Tibial artery (tissue), 4 donors: ENCODE data around the gene CEACAM19.

Source experiments
- DNase-seq, 2 donors: peaks; one replicate each; pipeline ENCODE4 v3.0.0-alpha.2; 2019
- H3K27ac ChIP-seq, 2 donors: fragments of 200-600 bp; sonication (generic) in 1 of 2; 1 replicate in 1 of 2; 2 replicates in 1 of 2; pipeline ENCODE4 v1.5.1; 2018 to 2019; ENCODE audit warnings: mild to moderate bottlenecking in 1 of 2
- H3K27me3 ChIP-seq, 2 donors: fragments of 200-600 bp; sonication (generic) in 1 of 2; one replicate each; pipeline versions ENCODE4 v1.5.1 to v1.6.0; 2016 to 2019
- H3K36me3 ChIP-seq, 3 donors: fragments of 200-600 bp; sonication (generic) in 2 of 3; one replicate each; pipeline ENCODE4 v1.5.1; 2016 to 2019; ENCODE audit warnings: mild to moderate bottlenecking in 2 of 3
- H3K4me1 ChIP-seq, 4 donors: fragments of 200-600 bp; sonication (generic) in 2 of 4; 1 replicate in 3 of 4; 2 replicates in 1 of 4; pipeline ENCODE4 v1.5.1; 2016 to 2019
- H3K4me3 ChIP-seq, 2 donors: fragments of 200-600 bp; sonication (generic) in 1 of 2; 1 replicate in 1 of 2; 2 replicates in 1 of 2; pipeline ENCODE4 v1.5.1; 2018 to 2019; ENCODE audit warnings: mild to moderate bottlenecking in 2 of 2
- H3K9me3 ChIP-seq, 3 donors: fragments of 200-600 bp; sonication (generic) in 1 of 3; one replicate each; pipeline ENCODE4 v1.5.1; 2016 to 2019
- intact Hi-C: fragments of 100-400 bp; cut with DNase I; formaldehyde crosslinking; loops from one replicate; pipeline ENCODE4 v1.15.0; 2023; ENCODE audit warnings: low total_unique reads
- TF ChIP-seq, protein P1 (sequence below), 2 experiments: fragments of 200-600 bp in 1 of 2; fragments of 450-650 bp in 1 of 2; IDR thresholded peaks; one replicate each; pipeline ENCODE4 v1.5.1; 2017 to 2019; ENCODE audit warnings: antibody characterized with exemption in 2 of 2, mild to moderate bottlenecking in 1 of 2, moderate library complexity in 1 of 2

CEACAM19 gene

DNA sequence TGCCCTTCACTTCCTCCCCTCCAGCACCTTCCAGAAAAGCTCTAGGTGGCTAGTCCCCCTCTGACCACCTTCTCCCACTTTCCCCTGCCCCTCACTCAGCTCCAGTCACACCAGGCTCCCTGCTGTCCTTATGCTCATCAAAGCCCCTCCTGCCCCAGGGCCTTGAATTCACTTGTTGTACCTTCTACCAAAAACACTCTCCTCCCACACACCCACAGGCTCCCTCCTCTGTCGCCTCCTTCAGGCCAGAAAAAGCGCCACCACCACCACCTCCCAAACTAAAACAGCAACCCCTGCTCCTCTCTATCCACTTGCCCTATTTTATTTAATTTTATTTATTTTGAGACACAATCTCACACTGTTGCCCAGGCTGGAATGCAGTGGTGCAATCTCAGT lies 22.9 kb downstream of the CEACAM19 start:
- TF ChIP-seq, protein P1, sequence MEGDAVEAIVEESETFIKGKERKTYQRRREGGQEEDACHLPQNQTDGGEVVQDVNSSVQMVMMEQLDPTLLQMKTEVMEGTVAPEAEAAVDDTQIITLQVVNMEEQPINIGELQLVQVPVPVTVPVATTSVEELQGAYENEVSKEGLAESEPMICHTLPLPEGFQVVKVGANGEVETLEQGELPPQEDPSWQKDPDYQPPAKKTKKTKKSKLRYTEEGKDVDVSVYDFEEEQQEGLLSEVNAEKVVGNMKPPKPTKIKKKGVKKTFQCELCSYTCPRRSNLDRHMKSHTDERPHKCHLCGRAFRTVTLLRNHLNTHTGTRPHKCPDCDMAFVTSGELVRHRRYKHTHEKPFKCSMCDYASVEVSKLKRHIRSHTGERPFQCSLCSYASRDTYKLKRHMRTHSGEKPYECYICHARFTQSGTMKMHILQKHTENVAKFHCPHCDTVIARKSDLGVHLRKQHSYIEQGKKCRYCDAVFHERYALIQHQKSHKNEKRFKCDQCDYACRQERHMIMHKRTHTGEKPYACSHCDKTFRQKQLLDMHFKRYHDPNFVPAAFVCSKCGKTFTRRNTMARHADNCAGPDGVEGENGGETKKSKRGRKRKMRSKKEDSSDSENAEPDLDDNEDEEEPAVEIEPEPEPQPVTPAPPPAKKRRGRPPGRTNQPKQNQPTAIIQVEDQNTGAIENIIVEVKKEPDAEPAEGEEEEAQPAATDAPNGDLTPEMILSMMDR (IDR thresholded peaks at IDR 0.05) = no peak
- Histone ChIP-seq H3K27ac (no peak overlapping the region), H3K4me3 (no peak overlapping the region), H3K4me1 (peaks cover 0 to 11% (median 7%) of the 10 kb centered on the region in 4 donors), H3K9me3 (no peaks in the 10 kb centered on the region), H3K36me3 (no peaks in the 10 kb centered on the region), H3K27me3 (peaks cover 0 to 10% of the 10 kb centered on the region in 2 donors)
- no peak for DNase-seq
- intact Hi-C loops = no loop called here

- H3K36me3 ChIP-seq = no peaks in the 10 kb centered on the region
- no peaks in the 10 kb centered on the region for H3K9me3 ChIP-seq
- no peak overlapping the region for H3K4me3 ChIP-seq
- peaks cover 0 to 10% of the 10 kb centered on the region in 2 donors for H3K27me3 ChIP-seq
- intact Hi-C loops = no loop called here
- TF ChIP-seq, protein P1 (IDR thresholded peaks at IDR 0.05) = no peak
- no peak for DNase-seq
- H3K4me1 ChIP-seq = peaks cover 0 to 6% (median 2%) of the 10 kb centered on the region in 4 donors
- no peak overlapping the region for H3K27ac ChIP-seq
Measured at GRCh38 chr19:44696939-44697669, 25.8 kb downstream of the CEACAM19 start.

DNA sequence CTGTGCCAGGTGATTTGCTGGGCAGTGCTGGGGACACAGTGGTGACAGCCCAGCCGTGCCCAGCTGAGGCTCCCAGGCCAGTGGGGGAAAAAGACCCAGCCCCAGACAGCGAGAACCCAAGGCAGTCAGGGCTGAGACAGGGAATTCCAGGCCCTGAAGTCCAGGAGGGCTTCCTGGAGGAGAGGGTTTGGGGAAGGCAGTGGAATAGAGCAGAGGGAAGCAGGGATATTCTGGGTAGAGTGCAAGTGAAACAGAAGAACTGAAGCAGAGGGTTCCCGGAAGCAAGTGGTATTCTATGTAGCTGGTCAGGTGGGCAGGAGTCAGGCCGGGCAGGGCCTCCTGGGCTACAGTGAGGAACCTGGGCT lies 26.4 kb downstream of the CEACAM19 start:
- Histone ChIP-seq H3K4me3 (no peak overlapping the region), H3K9me3 (no peaks in the 10 kb centered on the region), H3K27me3 (peaks cover 0 to 10% of the 10 kb centered on the region in 2 donors), H3K36me3 (no peaks in the 10 kb centered on the region), H3K4me1 (peaks cover 0 to under 1% (median 0%) of the 10 kb centered on the region in 4 donors), H3K27ac (no peak overlapping the region)
- no peak for DNase-seq
- intact Hi-C loops = no loop called here
- TF ChIP-seq, protein P1 (IDR thresholded peaks at IDR 0.05) = no peak

DNA sequence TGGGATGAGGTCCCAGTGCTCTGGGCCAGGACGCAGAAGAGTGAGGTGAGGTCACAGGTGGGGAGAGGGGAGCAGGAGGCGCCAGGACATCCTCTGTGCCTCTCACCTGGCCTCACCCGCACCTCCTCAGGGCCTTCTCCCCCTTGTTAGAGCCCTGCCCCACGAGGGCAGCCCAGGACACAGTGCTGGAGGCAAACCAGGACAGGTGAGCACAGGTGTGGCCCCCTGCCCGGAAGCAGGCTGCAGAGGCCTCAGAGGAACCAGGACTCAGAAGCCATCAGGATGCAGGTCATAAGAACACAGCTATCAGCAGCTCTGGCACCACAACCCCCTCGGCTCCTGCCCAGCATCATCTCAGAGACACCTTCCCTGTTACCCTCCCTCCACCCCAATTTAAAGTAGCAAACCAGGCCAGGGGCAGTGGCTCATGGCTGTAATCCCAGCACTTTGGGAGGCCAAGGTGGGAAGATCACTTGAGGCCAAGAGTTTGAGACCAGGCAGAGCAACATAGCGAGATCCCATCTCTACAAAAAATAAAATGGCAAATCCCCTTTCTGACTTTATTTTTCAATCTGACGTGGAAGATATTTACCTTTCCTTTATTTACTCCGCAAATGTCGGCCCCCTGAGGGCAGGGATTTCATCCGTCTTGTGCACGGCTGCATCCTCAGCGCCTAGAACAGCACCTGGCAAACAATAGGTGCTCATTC lies 27.4 kb downstream of the CEACAM19 start, which contains the start of gene CEACAM16:
TSS of gene CEACAM16 (plus strand) at position 660 of the 710 bp plus-strand sequence. CDS start 2,306 bp downstream, outside the sequence.
- intact Hi-C loops = no loop called here
- Histone ChIP-seq H3K4me3 (no peak within 1 kb of the TSS), H3K4me1 (no peaks in the 10 kb centered on the region), H3K27ac (no peak within 1 kb of the TSS), H3K27me3 (peaks cover 0 to 14% of the 10 kb centered on the region in 2 donors), H3K9me3 (no peaks in the 10 kb centered on the region), H3K36me3 (no peaks in the 10 kb centered on the region)
- TF ChIP-seq, protein P1 (IDR thresholded peaks at IDR 0.05) = no peak
- no peak for DNase-seq

DNA sequence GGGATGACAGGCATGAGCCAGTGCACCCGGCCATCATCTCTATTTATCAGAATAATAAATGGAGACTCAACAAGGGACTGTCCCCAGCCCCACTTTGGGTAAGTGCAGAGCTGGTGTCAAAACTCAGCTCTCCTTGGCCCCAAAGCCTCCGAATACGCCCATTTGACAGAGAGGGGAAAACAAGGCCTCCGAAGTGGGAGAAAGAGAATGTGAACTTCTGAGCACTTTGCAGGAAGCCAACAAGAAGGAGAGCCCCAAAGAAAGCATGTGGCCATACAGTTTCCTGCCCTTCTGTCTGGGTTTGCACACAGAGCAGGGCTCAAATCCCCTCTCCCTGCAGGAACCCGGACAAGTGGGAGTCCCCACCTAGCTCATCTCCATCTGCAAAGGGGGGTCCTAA lies 29.3 kb downstream of the CEACAM19 start:
- H3K36me3 ChIP-seq = no peaks in the 10 kb centered on the region
- no peak overlapping the region for H3K27ac ChIP-seq
- H3K9me3 ChIP-seq = no peaks in the 10 kb centered on the region
- H3K4me3 ChIP-seq = no peak overlapping the region
- no peak for DNase-seq
- peaks cover 0 to 19% of the 10 kb centered on the region in 2 donors for H3K27me3 ChIP-seq
- no peaks in the 10 kb centered on the region for H3K4me1 ChIP-seq
- TF ChIP-seq, protein P1 (IDR thresholded peaks at IDR 0.05) = no peak
- intact Hi-C loops = no loop called here
